ENCODE results near the gene HMCN2.

GRCh38 chr9:130323051-130323745 lies 57.6 kb downstream of the HMCN2 start:
- TF ChIP-seq CTCF (conservative IDR thresholded peaks at IDR 0.05) (no peak), ZFX (IDR thresholded peaks at IDR 0.05) (no peak)
